Testis (tissue), 2 donors: ENCODE results near the gene ACSL6.

Experiments
- POLR2A ChIP-seq: fragments of 450-650 bp; IDR thresholded peaks from one replicate; pipeline ENCODE4 v1.6.1; 2017; ENCODE audit warnings: antibody characterized with exemption, mild to moderate bottlenecking, moderate library complexity
- TF ChIP-seq, protein P1 (sequence below), 3 experiments: fragments of 450-650 bp in 2 of 3; fragments of 200-600 bp in 1 of 3; sonication (generic) in 1 of 3; IDR thresholded peaks; one replicate each; pipeline ENCODE4 v1.5.1; 2016 to 2019; ENCODE audit warnings: antibody characterized with exemption in 3 of 3, mild to moderate bottlenecking in 2 of 3, moderate library complexity in 1 of 3

DNA sequence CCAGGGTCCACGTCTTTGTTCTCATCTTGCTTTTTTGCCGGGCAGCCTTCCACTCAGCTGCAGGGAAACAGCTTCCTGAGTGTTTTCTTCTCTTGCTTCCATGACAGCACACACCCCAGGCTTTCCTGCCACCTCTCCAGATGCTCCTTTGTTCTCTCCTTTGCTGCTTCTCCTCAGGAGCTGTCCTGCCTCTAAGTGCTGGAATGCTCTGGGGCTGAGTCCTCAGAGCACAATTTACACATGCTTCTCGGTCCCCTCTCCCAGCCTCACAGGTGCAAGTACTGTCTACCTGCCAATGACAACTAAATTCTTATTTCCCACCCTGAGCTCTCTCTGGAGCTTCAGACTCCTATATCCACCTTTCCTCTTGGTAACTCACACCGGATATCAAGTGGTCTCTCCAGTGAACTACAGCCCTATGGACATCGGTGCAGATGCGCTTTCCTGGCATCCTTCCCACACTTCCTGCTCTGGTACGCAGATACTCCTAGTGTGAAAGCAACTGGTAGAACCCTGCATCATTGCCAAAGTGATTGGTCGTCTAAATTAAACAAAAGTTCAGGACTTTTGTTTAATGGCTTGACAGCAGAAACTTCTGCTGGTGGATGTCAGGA is 13.4 kb upstream of the ACSL6 start:
- TF ChIP-seq, protein P1, sequence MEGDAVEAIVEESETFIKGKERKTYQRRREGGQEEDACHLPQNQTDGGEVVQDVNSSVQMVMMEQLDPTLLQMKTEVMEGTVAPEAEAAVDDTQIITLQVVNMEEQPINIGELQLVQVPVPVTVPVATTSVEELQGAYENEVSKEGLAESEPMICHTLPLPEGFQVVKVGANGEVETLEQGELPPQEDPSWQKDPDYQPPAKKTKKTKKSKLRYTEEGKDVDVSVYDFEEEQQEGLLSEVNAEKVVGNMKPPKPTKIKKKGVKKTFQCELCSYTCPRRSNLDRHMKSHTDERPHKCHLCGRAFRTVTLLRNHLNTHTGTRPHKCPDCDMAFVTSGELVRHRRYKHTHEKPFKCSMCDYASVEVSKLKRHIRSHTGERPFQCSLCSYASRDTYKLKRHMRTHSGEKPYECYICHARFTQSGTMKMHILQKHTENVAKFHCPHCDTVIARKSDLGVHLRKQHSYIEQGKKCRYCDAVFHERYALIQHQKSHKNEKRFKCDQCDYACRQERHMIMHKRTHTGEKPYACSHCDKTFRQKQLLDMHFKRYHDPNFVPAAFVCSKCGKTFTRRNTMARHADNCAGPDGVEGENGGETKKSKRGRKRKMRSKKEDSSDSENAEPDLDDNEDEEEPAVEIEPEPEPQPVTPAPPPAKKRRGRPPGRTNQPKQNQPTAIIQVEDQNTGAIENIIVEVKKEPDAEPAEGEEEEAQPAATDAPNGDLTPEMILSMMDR (IDR thresholded peaks at IDR 0.05): no peak
- TF ChIP-seq POLR2A: no peak
